H4 (cell line): ENCODE data around the gene RHOT1. TPM values are rescaled to one million over a fixed set of nuclear protein-coding genes. Genes with fewer than 3 reads are reported as not detected.

Experiments
- DNase-seq: peaks from one replicate; pipeline ENCODE4 v3.0.0-alpha.2; 2015; ENCODE audit warnings: low spot score
- total RNA-seq: library from RNA; depleted of rRNA; stranded (reverse); fragments of >200 nt; shearing (Covaris generic); gene quantifications from 2 replicates; pipeline ENCODE4 v1.2.3, GENCODE V29; 2014; rRNA removed

The RHOT1 gene
- total RNA-seq, 1 experiment from 2014 or later: 36.2 TPM

- DNase-seq: no peak
These were observed 127.1 kb downstream of the RHOT1 start for GRCh38 chr17:32269377-32269776.

DNA sequence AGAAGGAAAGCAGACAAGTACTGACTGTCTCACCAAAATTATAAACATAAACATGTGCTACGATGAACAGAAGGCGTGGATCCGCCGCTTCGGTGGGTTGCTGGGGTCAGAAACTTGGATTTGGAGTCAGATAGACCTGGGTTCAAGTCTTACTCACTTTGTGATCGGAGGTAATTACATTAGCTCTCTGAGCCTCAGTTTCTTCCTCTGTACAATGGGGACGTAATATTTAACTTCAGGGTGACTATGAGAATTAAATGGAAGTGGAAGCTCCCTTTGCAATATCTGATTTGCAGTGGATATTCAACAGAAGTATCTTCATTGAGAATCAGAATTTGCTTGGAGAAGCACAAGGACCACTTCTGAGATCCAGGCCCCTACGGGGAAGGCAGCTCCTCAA lies 129.5 kb downstream of the RHOT1 start:
- no peak for DNase-seq

GRCh38 chr17:32274101-32274500 lies 131.8 kb downstream of the RHOT1 start:
- no peak for DNase-seq

DNA sequence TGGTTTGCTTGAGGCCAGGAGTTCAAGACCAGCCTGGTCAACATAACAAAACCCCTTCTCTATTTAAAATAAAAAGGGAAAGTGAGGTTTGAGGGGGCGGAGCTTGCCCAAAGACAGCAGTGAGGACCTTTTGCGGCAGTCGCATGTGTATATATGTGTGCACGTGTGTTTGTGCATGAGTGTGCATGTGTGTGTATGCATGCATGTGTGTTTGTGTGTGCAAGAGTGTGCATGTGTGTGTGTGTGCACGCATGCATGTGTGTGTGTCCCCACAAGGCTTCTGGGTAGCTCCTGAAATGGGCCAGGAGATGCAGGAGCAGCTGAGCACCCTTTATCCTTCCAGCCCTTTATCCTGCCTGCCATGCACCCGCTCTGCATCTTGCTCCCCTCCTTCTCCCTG lies 132.3 kb downstream of the RHOT1 start:
- no peak for DNase-seq

Other genes with a start within 250 kb of the RHOT1 start
- gene UTP6, start 240.8 kb upstream of the RHOT1 start, total RNA-seq: 36.5 and 48.2 TPM in 2 replicates
- gene SUZ12, start 205.5 kb upstream of the RHOT1 start, total RNA-seq: 13.1 and 13.4 TPM in 2 replicates
- gene LRRC37B, start 135.1 kb upstream of the RHOT1 start, total RNA-seq: 1.4 and 7.9 TPM in 2 replicates
- gene RHBDL3, start 123.3 kb downstream of the RHOT1 start, total RNA-seq: 2.9 and 3.6 TPM in 2 replicates
- 20.0 and 24.9 TPM in 2 replicates for gene C17orf75, start 199.7 kb downstream of the RHOT1 start, total RNA-seq
- 145 and 203 TPM in 2 replicates for gene ZNF207, start 207.7 kb downstream of the RHOT1 start, total RNA-seq